Globus pallidus (tissue), 1 donor: ENCODE data around the gene RNF157.
"Not testable (repeated sequence)": the region's sequence is repeated elsewhere in the genome, so short reads cannot be mapped to it uniquely, and the experiment has no call there.

ENCODE experiments used
- DNase-seq: peaks from one replicate; pipeline ENCODE4 v3.0.0-alpha.2; 2015; ENCODE audit warnings: low spot score

Gene RNF157

DNA sequence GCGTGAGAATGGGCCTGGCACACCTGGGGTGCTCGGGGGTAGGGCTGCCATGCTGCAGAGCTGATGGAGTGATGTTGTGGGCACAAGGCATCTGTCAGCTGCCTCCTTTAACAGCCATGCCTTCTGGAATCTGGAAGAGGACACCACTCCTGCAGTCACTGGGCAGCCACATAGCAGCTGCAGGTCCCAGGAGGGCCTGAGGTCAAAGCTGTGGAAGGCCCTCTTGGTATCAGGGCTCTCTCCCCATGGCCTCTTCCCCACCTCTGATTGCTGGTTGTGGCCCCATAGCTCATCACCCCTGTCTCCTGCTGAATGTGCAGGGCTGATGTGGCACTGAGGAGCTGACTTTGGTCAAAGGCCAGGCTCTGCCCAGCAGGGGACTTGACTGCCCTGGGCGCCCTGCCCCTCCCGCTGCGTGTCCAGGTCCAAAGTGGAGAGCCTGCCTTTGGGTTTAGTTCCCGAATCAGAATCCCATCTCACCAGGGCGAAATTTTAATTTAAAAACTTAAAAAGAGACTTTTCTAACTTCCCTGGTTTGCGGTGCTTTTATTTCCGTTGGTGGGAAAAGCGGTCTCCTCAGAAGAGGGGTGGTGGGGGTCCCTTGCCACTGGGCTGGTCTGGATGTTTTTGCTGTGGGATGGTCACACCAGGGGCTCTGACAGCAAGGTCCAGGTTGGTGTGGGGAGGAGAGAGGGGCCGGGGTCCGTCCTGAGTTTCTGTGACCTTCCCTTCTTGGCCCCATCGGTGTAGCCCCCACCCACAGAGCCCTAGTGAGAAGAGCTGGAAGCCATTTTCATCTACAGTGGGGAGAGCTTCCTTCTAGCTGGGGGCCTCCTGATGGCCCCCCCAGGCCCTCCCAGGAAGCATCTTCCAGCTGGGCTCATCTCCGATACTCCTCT is 30.7 kb upstream of the RNF157 start:
- no peak for DNase-seq

DNA sequence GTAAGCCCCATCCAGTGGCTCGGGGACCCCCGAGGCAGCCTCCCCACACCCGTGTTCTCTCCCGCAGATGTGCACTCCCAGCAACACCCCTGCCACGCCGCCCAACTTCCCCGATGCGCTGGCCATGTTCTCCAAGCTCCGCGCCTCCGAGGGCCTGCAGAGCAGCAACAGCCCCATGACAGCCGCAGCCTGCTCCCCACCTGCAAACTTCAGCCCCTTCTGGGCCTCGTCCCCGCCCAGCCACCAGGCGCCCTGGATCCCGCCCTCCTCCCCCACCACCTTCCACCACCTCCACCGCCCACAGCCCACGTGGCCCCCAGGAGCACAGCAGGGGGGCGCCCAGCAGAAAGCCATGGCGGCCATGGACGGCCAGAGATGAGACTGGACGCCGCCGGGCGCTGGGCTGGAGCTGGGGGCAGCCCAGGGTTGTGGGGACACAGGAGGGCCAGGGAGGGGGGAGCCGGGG is 29.9 kb upstream of the RNF157 start:
- no peak for DNase-seq

DNA sequence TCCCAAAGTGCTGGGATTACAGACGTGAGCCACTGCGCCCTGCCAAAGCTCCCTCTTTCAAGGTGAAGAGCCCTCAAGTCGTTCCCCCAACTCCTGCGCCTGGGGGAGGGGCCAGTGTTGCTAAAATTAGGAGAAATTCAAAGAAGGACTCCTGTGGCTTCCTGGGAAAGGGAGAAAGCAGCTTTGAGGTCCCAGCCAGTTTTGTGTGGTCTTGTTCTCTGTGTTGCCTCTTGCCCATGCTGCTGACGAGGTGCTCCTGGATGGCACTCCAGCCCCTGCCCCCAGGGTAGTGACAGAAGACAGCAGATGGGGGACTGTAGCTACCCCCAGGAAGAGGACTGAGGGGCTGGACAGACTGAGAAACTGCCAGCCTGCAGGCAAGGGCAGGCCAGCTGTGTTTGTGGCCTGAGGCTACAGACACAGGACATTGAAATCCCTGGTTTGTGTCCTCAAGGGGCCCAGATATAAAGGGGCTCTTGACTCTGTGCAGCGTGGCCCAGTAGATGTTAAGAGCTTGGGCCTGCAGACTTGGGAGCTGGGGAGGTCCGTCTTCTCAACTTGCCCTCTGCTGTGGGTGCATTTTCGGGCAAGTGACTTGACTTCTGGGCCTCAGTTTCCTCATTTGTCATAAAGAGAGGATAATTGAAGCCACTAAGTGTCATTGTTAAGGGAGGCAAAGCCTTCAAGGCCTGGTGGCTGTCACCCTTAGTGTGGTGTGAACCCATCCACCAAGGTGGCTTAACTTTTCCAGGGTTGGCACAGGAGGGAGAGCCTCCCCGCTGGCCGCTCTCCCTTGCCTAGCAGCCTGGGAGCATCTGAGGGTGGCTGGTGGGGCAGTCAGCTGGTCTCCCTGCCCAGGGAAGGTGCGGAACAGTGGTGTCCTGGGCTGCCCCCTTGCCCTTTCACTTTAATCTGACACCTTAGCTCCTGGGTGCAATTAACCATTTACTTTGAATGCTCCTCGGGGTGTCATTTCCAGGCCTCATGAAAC is 29.0 kb upstream of the RNF157 start:
- DNase-seq: no peak

DNA sequence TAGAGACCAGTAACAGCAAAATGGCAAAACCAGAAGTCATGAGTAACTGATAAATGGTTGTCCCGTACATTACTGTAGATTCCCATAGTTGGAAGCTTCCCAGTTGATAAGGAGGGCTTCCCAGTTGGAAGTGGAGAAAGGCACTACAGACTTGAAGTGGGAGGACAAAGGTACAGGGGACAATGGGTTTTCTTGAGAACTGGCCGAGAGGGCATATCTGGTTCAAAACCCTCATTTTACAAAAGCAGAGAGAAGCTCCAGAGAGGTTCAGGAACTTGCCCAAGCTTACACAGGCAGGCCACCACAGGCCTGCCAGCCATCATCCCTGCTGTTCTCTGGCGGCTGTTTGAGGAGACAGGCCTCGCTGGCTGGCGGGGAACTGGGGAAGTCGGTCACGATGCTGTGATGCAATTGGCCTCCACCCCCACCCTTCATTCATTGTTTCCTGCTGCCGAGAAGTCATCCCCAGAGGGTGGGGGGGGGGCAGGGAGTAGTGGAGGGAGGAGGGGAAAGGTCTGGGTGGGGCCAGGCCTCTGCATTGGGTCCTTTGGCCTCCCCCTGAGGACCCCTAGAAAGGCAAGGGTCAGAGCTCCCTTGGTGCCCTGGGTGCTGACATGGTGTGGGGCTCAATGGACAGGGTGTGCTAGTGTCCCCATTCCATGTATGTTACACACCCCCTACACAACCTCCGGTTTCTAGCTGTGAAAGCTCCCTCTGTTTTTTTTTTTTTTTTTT is 27.9 kb upstream of the RNF157 start:
- peak; percentile 86 for DNase-seq

DNA sequence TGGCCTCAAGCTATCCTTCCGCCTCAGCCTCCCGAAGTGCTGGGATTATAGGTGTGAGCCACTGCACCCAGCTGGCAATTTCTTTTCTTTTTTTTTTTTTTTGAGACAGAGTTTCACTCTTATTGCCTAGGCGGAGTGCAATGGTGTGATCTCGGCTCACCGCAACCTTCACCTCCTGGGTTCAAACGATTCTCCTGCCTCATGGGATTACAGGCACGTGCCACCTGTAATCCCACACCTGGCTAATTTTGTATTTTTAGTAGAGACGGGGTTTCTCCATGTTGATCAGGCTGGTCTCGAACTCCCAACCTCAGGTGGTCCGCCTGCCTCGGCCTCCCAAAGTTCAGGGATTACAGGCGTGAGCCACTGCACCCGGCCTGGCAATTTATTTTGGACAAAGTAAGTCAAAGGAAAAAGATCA is 27.3 kb upstream of the RNF157 start:
- not testable (repeated sequence) for DNase-seq

DNA sequence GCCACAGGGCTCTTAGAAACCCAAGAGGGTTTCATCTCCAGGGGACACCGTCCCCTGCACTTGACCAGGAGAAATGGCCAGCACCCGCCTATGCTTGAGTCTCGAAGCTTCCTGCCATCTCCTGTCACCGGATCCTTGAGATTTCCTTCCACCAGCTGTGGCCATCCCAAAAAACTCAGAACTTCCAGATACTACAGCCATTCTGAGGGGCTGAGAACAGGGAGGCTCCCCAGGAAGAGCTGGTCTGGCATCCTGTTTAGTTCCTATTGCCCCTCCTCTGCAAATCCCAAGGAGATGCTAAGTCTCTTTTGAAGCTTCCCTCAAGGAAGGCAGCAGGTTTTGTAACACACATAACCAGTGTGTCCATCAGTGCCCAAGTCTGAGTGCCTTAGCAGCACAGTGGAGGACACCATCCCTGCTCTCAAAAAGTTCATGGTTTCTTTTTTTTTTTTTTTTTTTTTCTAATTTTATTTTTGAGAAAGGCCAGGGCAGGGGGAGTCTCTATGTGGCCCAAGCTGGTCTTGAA is 26.8 kb upstream of the RNF157 start:
- DNase-seq: no peak

DNA sequence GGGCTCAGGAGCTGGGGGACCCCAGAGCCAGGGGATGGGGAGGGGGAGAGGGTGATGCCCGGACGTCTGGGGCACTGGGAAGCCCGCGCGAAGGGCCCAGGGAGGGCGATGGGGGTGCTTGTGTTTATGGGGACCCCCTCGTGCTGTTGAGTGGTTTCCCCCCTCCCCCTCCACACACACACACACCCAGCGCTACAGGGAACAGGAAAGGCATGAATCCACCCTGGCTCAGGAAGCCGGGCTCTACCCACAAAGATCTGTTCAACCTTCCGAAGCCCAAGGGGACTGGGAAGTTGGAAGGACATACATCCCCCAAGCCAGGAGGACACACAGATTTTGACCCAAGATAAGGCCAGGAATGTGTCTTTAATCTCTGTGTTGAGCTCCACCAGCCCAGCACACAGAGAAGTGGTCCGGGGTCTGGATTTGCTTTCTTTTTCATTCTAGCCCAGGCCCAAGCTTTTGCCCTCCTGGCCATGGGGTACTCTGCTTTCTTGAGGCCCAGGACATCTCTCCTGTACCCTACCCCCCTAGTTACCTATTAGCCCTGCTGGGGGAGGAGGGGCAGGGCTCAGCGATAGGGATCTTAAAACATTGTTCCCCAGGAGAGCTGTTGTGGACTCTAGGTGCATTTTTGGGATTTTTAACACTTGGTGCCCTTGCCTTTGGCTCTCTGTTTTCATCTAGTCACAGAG is 26.1 kb upstream of the RNF157 start:
- no peak for DNase-seq

DNA sequence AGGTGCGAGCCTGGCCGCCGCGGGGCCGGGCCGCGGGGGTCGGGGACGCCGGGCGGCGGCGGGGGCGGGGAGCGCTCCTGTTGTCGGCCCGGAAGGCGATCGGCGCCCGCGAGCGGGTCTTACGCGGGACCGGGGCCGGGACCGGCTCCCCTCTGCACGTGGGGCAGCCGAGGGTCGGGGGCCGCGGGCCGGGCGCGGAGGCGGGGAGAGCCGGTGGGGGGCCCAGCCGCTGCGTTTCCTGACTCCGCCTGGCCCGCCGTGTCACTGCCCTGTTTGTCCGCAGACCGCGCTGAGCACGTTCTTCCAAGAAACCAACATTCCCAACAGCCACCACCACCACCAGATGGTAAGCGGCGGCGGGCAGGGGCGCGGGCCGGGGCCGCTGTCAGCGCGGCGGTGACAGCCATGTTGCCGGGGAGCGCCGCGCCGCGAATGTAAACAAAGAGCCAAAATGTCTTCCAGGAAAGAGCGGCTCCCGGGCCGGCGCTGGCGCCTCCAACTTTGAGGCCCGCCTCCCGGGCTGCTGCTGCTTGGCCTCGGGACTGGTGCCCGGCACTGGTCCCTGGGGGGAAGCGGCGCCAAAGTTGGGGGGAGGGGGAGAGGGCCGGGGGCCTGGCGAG is 25.4 kb upstream of the RNF157 start:
- no peak for DNase-seq

DNA sequence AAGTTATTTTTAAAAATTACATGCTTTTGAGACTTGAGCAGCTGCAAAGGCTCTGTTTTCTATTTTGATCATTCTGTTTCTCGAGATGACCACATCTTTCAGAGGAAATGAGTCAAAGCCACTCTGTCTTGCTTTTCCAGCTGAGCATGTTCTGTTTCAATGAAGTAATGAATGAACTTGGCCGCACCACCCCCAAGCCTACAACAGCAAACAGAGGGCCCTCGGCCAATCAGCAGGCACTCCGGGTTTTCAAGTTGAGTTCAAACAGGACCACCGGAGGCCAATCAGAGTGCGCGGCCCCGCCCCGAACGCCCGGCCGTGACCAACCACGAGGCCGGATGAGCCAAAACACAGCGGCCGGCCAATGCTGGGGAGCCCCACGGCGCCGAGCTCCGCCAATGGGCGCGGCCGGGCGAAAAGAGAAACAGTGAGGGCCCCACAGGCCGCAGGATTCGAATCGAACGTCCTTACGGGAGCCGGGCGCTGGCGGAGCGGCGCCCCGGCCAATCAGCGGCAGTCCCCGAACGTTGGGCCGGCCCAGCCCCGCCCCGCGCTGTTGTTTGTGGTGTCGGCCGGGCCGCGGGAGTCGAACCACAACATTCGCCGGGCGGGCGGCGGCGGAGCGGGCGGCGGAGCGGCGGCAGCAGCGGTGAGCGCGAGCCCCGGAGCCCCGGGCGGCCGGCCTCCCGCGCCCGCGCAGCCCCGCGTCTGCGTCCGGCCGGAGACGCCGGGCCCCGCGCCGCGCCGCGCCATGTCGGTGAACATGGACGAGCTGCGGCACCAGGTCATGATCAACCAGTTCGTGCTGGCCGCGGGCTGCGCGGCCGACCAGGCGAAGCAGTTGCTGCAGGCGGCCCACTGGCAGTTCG is 24.7 kb upstream of the RNF157 start, which contains the start of gene UBALD2:
Gene UBALD2 (plus strand): TSS at position 594 of the 869 bp plus-strand sequence. CDS start 158 bp downstream, at position 752.
- DNase-seq: peak; percentile 99

DNA sequence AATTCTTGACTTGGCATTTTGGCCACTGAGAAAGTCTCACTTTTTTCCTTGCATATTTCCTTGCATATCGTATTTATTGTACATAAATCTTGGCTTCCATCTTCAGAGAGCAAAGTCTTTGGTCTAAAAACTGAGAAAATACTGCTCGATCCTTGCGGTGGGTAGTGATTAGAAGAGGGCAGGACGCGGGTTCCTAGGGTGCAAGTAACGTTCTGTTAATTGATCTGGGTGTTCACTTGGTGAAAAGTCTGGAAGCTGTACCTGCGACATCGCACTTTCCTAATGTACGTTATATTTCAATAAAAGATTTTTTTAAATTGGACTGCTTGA is 24.1 kb upstream of the RNF157 start:
- no peak for DNase-seq

DNA sequence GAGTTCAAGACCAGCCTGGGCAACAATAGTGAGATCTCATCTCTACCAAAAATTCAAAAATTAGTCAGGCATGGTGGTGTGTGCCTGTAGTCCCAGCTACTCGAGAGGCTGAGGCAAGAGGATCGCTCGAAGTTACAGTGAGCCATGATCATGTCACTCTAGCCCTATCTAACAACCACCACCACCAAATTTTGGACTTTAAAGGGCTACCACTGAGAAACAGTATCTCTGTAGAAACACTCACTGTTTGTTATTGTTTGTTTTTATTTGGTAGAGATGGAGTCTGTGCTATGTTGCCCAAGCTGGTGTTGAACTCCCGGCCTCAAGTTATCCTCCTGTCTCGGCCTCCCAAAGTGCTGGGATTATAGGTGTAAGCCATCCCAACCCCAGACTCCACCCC is 23.6 kb upstream of the RNF157 start:
- no peak for DNase-seq

DNA sequence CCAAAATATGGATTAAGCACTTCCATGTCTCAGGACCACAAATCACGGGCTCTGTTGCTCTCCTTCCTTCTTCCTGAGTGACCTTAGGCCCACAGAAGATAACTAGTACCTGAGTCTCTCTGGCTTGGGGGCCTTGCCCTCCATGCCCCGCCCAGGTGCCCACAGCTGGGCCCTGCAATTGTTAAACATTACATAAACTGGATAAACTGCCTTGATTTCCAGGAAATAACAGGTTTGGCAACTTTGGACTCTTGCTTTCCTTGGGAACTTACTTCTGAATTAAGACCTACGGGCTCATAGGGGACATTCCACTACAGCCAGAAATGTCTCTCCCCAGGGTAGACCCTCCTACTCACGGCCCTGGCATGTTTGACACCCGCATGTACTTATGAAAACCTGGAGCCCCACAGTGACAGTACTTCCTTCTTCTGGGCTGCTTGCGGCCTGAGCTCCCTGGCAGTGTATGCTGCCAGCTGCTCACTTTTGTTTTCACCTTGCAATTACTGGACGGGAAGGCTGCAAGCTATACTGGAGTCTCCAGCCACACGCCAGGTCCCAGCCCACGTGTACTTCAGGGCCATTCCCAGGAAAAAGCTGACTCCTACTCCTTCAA is 22.5 kb upstream of the RNF157 start:
- DNase-seq: no peak

DNA sequence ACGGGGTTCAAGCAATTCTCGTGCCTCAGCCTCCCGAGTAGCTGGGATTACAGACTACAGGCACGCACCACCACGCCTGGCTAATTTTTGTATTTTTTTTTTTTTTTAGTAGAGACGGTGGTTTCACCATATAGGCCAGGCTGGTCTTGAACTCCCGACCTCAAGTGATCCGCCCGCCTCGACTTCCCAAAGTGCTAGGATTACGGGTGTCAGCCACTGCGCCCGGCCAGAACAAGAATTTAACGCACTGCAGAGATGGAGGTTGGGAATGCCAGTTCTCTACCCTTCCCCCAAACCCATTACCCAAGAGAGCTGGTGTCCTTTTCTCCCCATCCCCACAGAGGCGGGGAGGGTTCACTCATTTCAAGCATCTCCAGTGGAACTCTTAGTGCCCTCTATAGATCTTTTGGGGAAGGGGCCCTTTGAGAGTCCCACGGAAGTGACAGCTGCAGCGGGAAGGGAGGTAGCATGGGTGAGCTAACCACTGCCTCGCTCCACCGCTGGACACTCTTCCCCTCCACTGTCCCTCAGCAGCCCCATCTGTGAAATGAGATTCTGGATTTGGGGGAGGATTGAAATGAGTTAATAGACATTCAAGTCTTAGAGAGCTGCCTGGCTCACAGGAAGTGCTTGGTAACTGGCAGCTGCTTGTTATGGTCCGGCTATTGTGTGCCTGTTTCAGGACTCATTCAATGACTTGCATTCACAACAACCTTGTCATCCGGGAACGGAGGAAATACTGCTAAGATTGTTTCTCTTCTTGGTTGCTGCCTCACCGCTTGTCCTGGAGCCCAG is 21.3 kb upstream of the RNF157 start:
- DNase-seq: no peak

DNA sequence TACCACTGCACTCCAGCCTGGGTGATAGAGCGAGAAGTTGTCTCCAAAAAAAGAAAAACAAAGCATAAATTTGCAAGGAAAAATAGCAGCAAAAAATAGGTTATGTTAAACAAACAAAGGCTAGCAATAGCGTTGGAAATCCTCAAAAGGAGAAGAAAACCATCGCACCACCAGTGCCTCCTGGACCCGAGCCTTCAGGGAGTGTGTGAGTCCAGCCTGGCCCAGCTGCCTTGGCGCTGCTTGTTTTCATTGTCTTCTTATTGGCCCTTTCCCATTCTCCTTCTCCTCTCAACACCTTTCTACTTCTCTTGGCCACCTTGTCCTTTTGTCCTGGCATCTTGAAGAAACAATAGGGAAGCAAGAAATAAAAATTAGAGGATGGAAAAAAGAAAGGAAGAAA is 20.4 kb upstream of the RNF157 start:
- DNase-seq: no peak

DNA sequence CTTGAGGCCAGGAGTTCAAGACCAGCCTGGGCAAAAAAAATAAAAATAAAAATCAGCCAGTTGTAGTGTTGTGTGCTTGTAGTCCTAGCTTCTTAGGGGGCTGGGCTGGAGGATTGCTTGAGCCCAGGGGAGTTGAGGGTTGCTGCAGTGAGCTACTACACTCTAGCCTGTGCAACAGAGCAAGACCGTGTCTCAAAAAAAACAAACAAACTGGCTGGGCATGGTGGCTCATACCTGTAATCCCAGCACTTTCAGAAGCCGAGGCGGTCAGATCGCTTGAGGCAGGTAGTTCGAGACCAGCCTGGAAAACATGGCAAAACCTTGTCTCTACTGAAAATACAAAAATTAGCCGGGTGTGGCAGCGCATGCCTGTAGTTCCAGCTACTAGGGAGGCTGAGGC is 19.9 kb upstream of the RNF157 start:
- no peak for DNase-seq

DNA sequence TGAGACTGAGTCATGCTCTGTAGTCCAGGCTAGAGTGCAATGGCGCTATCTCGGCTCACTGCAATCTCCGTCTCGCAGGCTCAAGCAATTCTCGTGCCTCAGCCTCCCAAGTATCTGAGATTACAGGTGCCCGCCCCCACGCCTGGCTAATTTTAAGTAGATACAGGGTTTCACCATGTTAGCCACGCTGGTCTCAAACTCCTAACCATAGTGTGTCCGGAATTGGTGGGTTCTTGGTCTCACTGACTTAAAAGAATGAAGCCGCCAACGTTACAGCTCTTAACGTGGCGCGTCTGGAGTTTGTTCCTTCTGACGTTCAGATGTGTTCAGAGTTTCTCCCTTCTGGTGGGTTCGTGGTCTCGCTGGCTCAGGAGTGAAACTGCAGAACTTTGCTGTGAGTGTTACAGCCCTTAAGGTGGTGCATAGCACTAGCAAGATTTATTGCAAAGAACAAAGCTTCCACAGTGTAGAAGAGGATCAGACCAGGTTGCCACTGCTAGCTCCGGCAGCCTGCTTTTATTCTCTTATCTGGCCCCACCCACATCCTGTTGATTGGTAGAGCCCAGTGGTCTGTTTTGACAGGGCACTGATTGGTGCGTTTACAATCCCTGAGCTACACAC is 16.2 kb upstream of the RNF157 start:
- DNase-seq: not testable (repeated sequence)

DNA sequence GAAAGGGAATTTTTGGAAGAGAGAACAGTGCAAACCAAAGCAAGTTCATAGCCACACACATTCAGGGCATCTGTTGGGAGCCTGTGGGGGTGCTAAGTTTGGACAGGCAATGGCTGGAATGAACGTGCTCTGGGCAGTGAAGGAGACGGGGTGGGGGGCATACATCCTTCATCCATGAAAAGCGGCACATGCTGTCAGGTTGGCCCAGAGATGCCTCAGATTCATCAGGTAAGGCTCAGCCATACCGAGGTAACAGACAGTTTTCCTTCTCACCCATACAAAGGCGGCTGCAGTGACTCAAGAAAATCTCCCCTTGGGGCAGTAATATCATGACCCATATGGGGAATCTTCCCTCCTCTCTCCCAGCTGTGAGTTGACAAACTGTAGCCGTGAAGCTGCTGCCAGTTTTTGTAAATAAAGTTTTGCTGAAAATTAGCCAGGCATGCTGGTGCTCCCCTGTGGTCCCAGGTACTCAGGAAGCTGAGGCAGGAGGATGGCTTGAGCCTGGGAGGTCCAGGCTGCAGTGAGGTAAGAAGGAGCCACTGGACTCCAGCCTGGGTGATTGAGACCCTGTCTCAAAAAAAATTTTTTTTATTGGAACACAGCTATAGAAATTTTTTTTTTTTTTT is 15.6 kb upstream of the RNF157 start:
- no peak for DNase-seq
